SK-N-SH (cell line): Measurements from ENCODE around the gene PACSIN3. TPM values are rescaled to one million over a fixed set of nuclear protein-coding genes. Genes with fewer than 3 reads are reported as not detected.

Experiments
- CTCF ChIA-PET: fragments of 300-600, 350-600 bp; formaldehyde crosslinking; extraction: SDS; loops from one replicate; lab custom pipeline; 2021; lab: Yijun Ruan, JAX
- POLR2A ChIA-PET: fragments of 350-600 bp; sonication (Branson Sonifier 250); formaldehyde crosslinking; extraction: SDS; loops from one replicate; lab custom pipeline; 2020; ENCODE audit warnings: antibody characterized with exemption, inconsistent platforms; lab: Yijun Ruan, JAX
- DNase-seq: peaks from one replicate; pipeline ENCODE4 v3.0.0; 2012
- H2AFZ ChIP-seq: fragments of 200-600 bp; sonication (generic); 2 replicates; pipeline ENCODE4 v1.8.1; 2016; ENCODE audit warnings: antibody characterized with exemption, mild to moderate bottlenecking, low read depth
- H3F3A ChIP-seq: fragments of 200-600 bp; sonication (generic); replicated peaks from 2 replicates; pipeline ENCODE3; 2016; ENCODE audit warnings: antibody characterized with exemption, mild to moderate bottlenecking; ENCODE audit not compliant: insufficient read depth
- H3K27ac ChIP-seq, 2 experiments: fragments of 200-500 bp in 1 of 2; fragments of 200-600 bp in 1 of 2; sonication (Bioruptor generic) in 1 of 2; sonication (generic), shearing (Covaris generic) in 1 of 2; 2 replicates each; pipeline versions ENCODE4 v1.5.1 to v1.6.1; 2014 to 2016; ENCODE audit warnings: low read depth in 2 of 2, inconsistent platforms in 1 of 2, low read length in 1 of 2, mild to moderate bottlenecking in 1 of 2, mixed read lengths in 1 of 2
- H3K27me3 ChIP-seq: fragments of 200-600 bp; sonication (generic), shearing (Covaris generic); 2 replicates; pipeline ENCODE4 v1.6.1; 2016; ENCODE audit warnings: mixed run types; ENCODE audit not compliant: insufficient read depth
- H3K36me3 ChIP-seq, 2 experiments: fragments of 200-500 bp in 1 of 2; fragments of 200-600 bp in 1 of 2; sonication (Bioruptor generic) in 1 of 2; sonication (generic) in 1 of 2; replicated peaks in 1 of 2; 2 replicates each; pipeline versions ENCODE3 to v1.5.1; 2014 to 2016; ENCODE audit warnings: low read length in 1 of 2, mild to moderate bottlenecking in 1 of 2; ENCODE audit not compliant: insufficient read depth in 2 of 2, control insufficient read depth in 1 of 2
- H3K4me1 ChIP-seq, 2 experiments: fragments of 200-500 bp in 1 of 2; fragments of 200-600 bp in 1 of 2; sonication (Bioruptor generic) in 1 of 2; sonication (generic), shearing (Covaris generic) in 1 of 2; 2 replicates each; pipeline versions ENCODE4 v1.5.1 to v1.6.1; 2014 to 2016; ENCODE audit warnings: low read depth in 1 of 2, low read length in 1 of 2, mixed run types in 1 of 2; ENCODE audit not compliant: insufficient read depth in 2 of 2, control insufficient read depth in 1 of 2
- H3K4me2 ChIP-seq: fragments of 200-600 bp; sonication (generic), shearing (Covaris generic); 2 replicates; pipeline ENCODE4 v1.6.1; 2017; ENCODE audit warnings: mixed run types
- H3K4me3 ChIP-seq, 2 experiments: fragments of 200-500 bp in 1 of 2; fragments of 200-600 bp in 1 of 2; sonication (Bioruptor generic) in 1 of 2; sonication (generic), shearing (Covaris generic) in 1 of 2; 2 replicates each; pipeline versions ENCODE4 v1.5.1 to v1.8.1; 2014 to 2016; ENCODE audit warnings: low read depth in 2 of 2, inconsistent platforms in 1 of 2, low read length in 1 of 2, mild to moderate bottlenecking in 1 of 2, mixed read lengths in 1 of 2, moderate library complexity in 1 of 2
- H3K79me2 ChIP-seq: fragments of 200-600 bp; sonication (generic); 2 replicates; pipeline ENCODE4 v1.8.1; 2017; ENCODE audit warnings: mild to moderate bottlenecking; ENCODE audit not compliant: insufficient read depth
- H3K9ac ChIP-seq: fragments of 200-600 bp; sonication (generic); 2 replicates; pipeline ENCODE4 v1.6.1; 2017; ENCODE audit warnings: mixed run types
- H3K9me2 ChIP-seq: fragments of 200-600 bp; sonication (generic); 2 replicates; pipeline ENCODE4 v1.6.1; 2017; ENCODE audit warnings: mixed run types
- H3K9me3 ChIP-seq: fragments of 200-600 bp; sonication (generic); 2 replicates; pipeline ENCODE4 v1.6.1; 2017; ENCODE audit warnings: mixed run types, mild to moderate bottlenecking, moderate library complexity
- H4K20me1 ChIP-seq: fragments of 200-600 bp; sonication (generic); 2 replicates; pipeline ENCODE4 v1.6.1; 2017; ENCODE audit warnings: mild to moderate bottlenecking, mixed run types; ENCODE audit not compliant: insufficient read depth
- CHD2 ChIP-seq: fragments of 150-350 bp; IDR thresholded peaks from 2 replicates; pipeline ENCODE4 v1.6.1; 2018; ENCODE audit warnings: low read length; ENCODE audit not compliant: partially characterized antibody
- CTCF ChIP-seq: fragments of 200-600 bp; sonication (generic); IDR thresholded peaks from 2 replicates; pipeline ENCODE4 v1.6.1; 2017; ENCODE audit warnings: antibody characterized with exemption, mild to moderate bottlenecking, moderate library complexity
- FOXJ3 ChIP-seq: sonication (generic); formaldehyde crosslinking; IDR thresholded peaks from 2 replicates; pipeline ENCODE4 v1.5.1; 2020; ENCODE audit warnings: mild to moderate bottlenecking, missing genetic modification reagents
- IRF3 ChIP-seq: fragments of 150-350 bp; IDR thresholded peaks from 2 replicates; pipeline ENCODE4 v1.6.1; 2016; ENCODE audit warnings: mild to moderate bottlenecking, low read depth, low read length
- JUND ChIP-seq: IDR thresholded peaks from 2 replicates; pipeline ENCODE4 v1.4.0; 2012
- POLR2AphosphoS5 ChIP-seq: IDR thresholded peaks from 2 replicates; pipeline ENCODE4 v1.6.1; 2012; ENCODE audit warnings: low read depth, low read length
- RAD21 ChIP-seq: IDR thresholded peaks from 2 replicates; pipeline ENCODE4 v1.6.1; 2012; ENCODE audit warnings: mild to moderate bottlenecking, low read length
- RFX5 ChIP-seq: IDR thresholded peaks from 2 replicates; pipeline ENCODE4 v1.6.1; 2012; ENCODE audit warnings: mild to moderate bottlenecking, improper control_type of control experiment, low read length
- SMC3 ChIP-seq: IDR thresholded peaks from 2 replicates; pipeline ENCODE4 v1.6.1; 2012; ENCODE audit warnings: low read depth, low read length, improper control_type of control experiment
- TAF1 ChIP-seq: IDR thresholded peaks from 2 replicates; pipeline ENCODE4 v1.6.1; 2012; ENCODE audit warnings: low read depth, mild to moderate bottlenecking, low read length, moderate library complexity, borderline replicate concordance
- TEAD4 ChIP-seq: IDR thresholded peaks from 2 replicates; pipeline ENCODE4 v1.4.0; 2012; ENCODE audit warnings: mild to moderate bottlenecking, borderline replicate concordance; ENCODE audit not compliant: insufficient read depth
- USF1 ChIP-seq: IDR thresholded peaks from 2 replicates; pipeline ENCODE4 v1.4.0; 2012; ENCODE audit warnings: low read depth, borderline replicate concordance
- YY1 ChIP-seq: IDR thresholded peaks from 2 replicates; pipeline ENCODE4 v1.4.0; 2012; ENCODE audit warnings: low read depth, mild to moderate bottlenecking
- WGBS: methylation state at CpG from one replicate; pipeline ENCODE4 v1.1.6; 2017; ENCODE audit warnings: low lambda C conversion rate; 5-methylcytosine and 5-hydroxymethylcytosine counted together
- polyA plus RNA-seq, 3 experiments: library from polyadenylated mRNA; depleted of rRNA; stranded (reverse); fragments of >200 nt; gene quantifications; 2 replicates each; pipeline ENCODE4 v1.2.3, GENCODE V29; 2012

Gene PACSIN3
- polyA plus RNA-seq, 1 of the 3 experiments (the other 2 are of a cell fraction) = 31.1 TPM

- TF ChIP-seq IRF3 = no peak
- TF ChIP-seq YY1 = no peak
- no peak for TF ChIP-seq CHD2
- no peak for TF ChIP-seq USF1
- no peak for TF ChIP-seq JUND
- TF ChIP-seq POLR2AphosphoS5 = no peak
- TF ChIP-seq SMC3 = no peak
- TF ChIP-seq FOXJ3 (CRISPR knock-in tag) = no peak
- no peak for TF ChIP-seq TEAD4
- no peak for TF ChIP-seq TAF1
Observed at GRCh38 chr11:47180006-47180787, 6.0 kb downstream of the PACSIN3 start (continued).

- ChIA-PET POLR2A (interaction anchor here (0.7 to 3.3 kb wide), 4 partner anchors 8 to 69 kb away, joined by 3 to 16 read pairs (median 4); partner anchors contain the start of genes ACP2 and DDB2), CTCF (interaction anchor here (0.6 to 4.2 kb wide), 17 partner anchors 8 to 232 kb away, joined by 3 to 78 read pairs (median 4); partner anchors contain the start of genes ACP2, DDB2, NR1H3 and PACSIN3)
- Histone ChIP-seq H3K9ac (no peak overlapping the region), H4K20me1 (no peaks in the 10 kb centered on the region), H3K4me2 (no peak overlapping the region), H3K4me1 (peaks cover 15 to 18% of the 10 kb centered on the region in 2 experiments), H3K27me3 (no peaks in the 10 kb centered on the region), H3K9me3 (no peaks in the 10 kb centered on the region), H2AFZ (no peak overlapping the region), H3K79me2 (peaks cover 21% of the 10 kb centered on the region), H3K36me3 (peaks cover 5 to 6% of the 10 kb centered on the region in 2 experiments), H3F3A (peaks cover 12% of the 10 kb centered on the region), H3K9me2 (no peaks in the 10 kb centered on the region), H3K27ac (no peak overlapping the region), H3K4me3 (no peak overlapping the region)
- DNase-seq = peak; percentile 81
- TF ChIP-seq RFX5 = no peak
- peak; percentile 36; the same call in 1 of the 2 replicates for TF ChIP-seq SMC3
- peak; percentile 65 for TF ChIP-seq CTCF
- peak; percentile 66 for TF ChIP-seq RAD21
- 94% methylated on average over 1 of the region's 1 CpG for WGBS
Observed at GRCh38 chr11:47179655-47179991, 6.6 kb downstream of the PACSIN3 start.
